ENCODE measurements around the gene PLAC9.
"Not testable (repeated sequence)": the region's sequence is repeated elsewhere in the genome, so short reads cannot be mapped to it uniquely, and the experiment has no call there.

PLAC9 gene

GRCh38 chr10:80132299-80133139 lies at the start of gene PLAC9:
Gene PLAC9 (plus strand): TSS chr10:80132730. CDS start chr10:80132763, 33 bp downstream.
- DNase-seq (ENCODE audit: low read depth in 2 of 2) = no peak

GRCh38 chr10:80090121-80090520 lies 42.4 kb upstream of the PLAC9 start:
- no peak for DNase-seq (ENCODE audit: low read depth in 2 of 2)

- no peak for DNase-seq (ENCODE audit: low read depth in 2 of 2)
These were observed 38.3 kb upstream of the PLAC9 start for GRCh38 chr10:80094231-80094630.

- DNase-seq (ENCODE audit: low read depth in 2 of 2) = not testable (repeated sequence)
These were observed 34.3 kb upstream of the PLAC9 start for GRCh38 chr10:80098272-80098671.

- not testable (repeated sequence) for DNase-seq (ENCODE audit: low read depth in 2 of 2)
These were observed 33.2 kb upstream of the PLAC9 start for GRCh38 chr10:80099295-80099694.

- no peak for DNase-seq (ENCODE audit: low read depth in 2 of 2)
These were observed 32.4 kb upstream of the PLAC9 start for GRCh38 chr10:80100116-80100515.

- no peak for DNase-seq (ENCODE audit: low read depth in 2 of 2)
These were observed 31.5 kb upstream of the PLAC9 start for GRCh38 chr10:80100861-80101695.

- no peak for DNase-seq (ENCODE audit: low read depth in 2 of 2)
These were observed 28.2 kb upstream of the PLAC9 start for GRCh38 chr10:80104066-80104926.

- no peak for DNase-seq (ENCODE audit: low read depth in 2 of 2)
These were observed 23.8 kb upstream of the PLAC9 start for GRCh38 chr10:80108576-80109239.

GRCh38 chr10:80110986-80111385 lies 21.5 kb upstream of the PLAC9 start:
- no peak for DNase-seq (ENCODE audit: low read depth in 2 of 2)

GRCh38 chr10:80118669-80119068 lies 13.9 kb upstream of the PLAC9 start:
- DNase-seq (ENCODE audit: low read depth in 2 of 2) = no peak

GRCh38 chr10:80122110-80122710 lies 10.3 kb upstream of the PLAC9 start:
- DNase-seq (ENCODE audit: low read depth in 2 of 2) = no peak

- no peak for DNase-seq (ENCODE audit: low read depth in 2 of 2)
These were observed 9.8 kb upstream of the PLAC9 start for GRCh38 chr10:80122746-80123145.

- no peak for DNase-seq (ENCODE audit: low read depth in 2 of 2)
These were observed 5.7 kb upstream of the PLAC9 start for GRCh38 chr10:80126876-80127275.

GRCh38 chr10:80131499-80131901 lies 1.0 kb upstream of the PLAC9 start:
- DNase-seq (ENCODE audit: low read depth in 2 of 2) = no peak

- DNase-seq (ENCODE audit: low read depth in 2 of 2) = no peak
These were observed 676 bp downstream of the PLAC9 start for GRCh38 chr10:80133206-80133605.

- not testable (repeated sequence) for DNase-seq (ENCODE audit: low read depth in 2 of 2)
These were observed 1.2 kb downstream of the PLAC9 start for GRCh38 chr10:80133687-80134086.

- no peak for DNase-seq (ENCODE audit: low read depth in 2 of 2)
These were observed 3.6 kb downstream of the PLAC9 start for GRCh38 chr10:80136134-80136571.

- DNase-seq (ENCODE audit: low read depth in 2 of 2) = no peak
These were observed 4.7 kb downstream of the PLAC9 start for GRCh38 chr10:80137031-80137862.

GRCh38 chr10:80137920-80138319 lies 5.4 kb downstream of the PLAC9 start:
- no peak for DNase-seq (ENCODE audit: low read depth in 2 of 2)

Data from stimulated activated CD4-positive, alpha-beta T cell treated with anti-CD3 and anti-CD28 coated beads, Interleukin-12 subunit alpha, Interleukin-12 subunit beta, amount 100 ng/mL, for 24 hours (primary cell).